Activated CD4-positive, alpha-beta T cell treated with anti-CD3 and anti-CD28 coated beads, Interleukin-2, amount 50 U/mL, for 4 hours (primary cell): ENCODE data around the gene ZNF529.

Source experiments
- DNase-seq, 2 experiments: peaks; one replicate each; pipeline ENCODE4 v3.0.0-alpha.2; 2020

Gene ZNF529

DNA sequence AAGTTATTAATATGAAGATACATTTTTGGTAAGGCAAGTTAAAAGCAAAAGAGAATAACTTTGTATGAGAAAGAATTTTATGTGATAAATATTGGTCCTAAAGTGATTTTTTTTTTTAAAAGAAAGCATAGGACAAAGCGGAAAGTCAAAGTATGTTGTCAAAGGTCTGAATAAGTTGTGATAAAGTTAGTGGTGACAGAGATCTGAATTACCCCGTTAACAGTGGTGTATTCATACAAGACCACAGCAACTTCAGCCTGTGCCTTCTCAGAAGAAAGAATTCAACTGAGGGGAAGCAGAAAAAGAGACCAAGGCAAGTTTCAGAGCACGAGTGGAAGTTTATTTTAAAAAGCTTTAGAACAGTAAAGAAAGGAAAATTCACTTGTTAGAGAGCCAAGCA, 64.8 kb downstream of the ZNF529 start:
- no peak for DNase-seq

DNA sequence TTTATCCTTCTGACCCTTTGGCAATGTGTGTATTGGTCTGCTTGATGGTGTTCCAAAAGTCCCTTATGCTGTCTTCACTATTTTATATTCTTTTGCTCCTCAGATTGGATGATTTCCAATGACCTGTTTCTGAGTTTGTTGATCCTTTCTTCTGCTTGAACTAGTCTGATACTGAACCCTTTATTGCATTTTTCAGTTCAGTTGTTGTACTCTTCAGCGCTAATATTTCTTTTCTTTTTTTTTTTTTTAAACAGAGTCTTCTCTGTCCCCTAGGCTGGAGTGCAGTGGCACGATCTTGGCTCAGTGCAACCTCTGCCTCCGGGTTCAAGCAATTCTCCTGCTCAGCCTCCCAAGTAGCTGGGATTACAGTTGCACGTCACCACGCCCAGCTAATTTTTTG, 71.1 kb downstream of the ZNF529 start:
- DNase-seq, result no peak

DNA sequence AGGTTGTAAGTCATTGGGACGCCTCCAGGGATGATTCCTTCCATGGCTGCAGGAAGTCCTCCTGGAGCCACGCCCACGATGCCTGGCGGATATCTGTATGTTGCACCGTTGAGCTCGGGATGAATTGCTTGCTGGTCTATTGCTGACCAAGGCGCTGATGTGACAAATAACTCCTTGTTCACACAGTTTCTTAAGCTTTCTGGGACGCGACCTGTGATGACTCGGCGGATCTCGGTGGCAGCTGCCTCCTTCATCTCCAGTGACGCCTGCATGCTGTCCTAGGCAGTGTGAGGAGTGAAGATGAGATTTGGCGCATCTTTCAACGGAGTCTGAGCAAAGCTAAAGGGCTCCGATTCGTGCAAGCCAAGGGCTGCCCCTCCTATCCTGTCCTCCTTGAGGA, 76.1 kb downstream of the ZNF529 start:
- DNase-seq, result no peak
